Measurements from ENCODE around the gene SH3RF2. TPM values are rescaled to one million over a fixed set of nuclear protein-coding genes. Genes with fewer than 3 reads are reported as not detected.

SH3RF2 gene
- total RNA-seq, 2 experiments from 2014 or later, result 0.38 to 0.48 TPM

GRCh38 chr5:145979270-145980223, 43.2 kb downstream of the SH3RF2 start:
- H3K9me3 Mint-ChIP-seq, result no peaks in the 10 kb centered on the region
- no peak for DNase-seq
- H3K4me3 Mint-ChIP-seq, result no peak overlapping the region
- ChIA-PET CTCF (no interaction called here), POLR2A (no interaction called here)
- no peaks in the 10 kb centered on the region for H3K36me3 Mint-ChIP-seq (ENCODE audit: low read depth)
- H3K27me3 Mint-ChIP-seq, result peaks cover 8% of the 10 kb centered on the region
- H3K4me1 Mint-ChIP-seq, result peaks cover 4% of the 10 kb centered on the region
- no peak overlapping the region for H3K27ac Mint-ChIP-seq

- Mint-ChIP-seq H3K27ac (no peak overlapping the region), H3K4me3 (no peak overlapping the region), H3K4me1 (peaks cover 4% of the 10 kb centered on the region), H3K27me3 (peaks cover 8% of the 10 kb centered on the region), H3K36me3 (ENCODE audit: low read depth) (no peaks in the 10 kb centered on the region), H3K9me3 (no peaks in the 10 kb centered on the region)
- no peak for DNase-seq
- ChIA-PET POLR2A (no interaction called here), CTCF (no interaction called here)
Measured at GRCh38 chr5:145980259-145980658, 43.9 kb downstream of the SH3RF2 start.

- Mint-ChIP-seq H3K9me3 (no peaks in the 10 kb centered on the region), H3K27me3 (peaks cover 9% of the 10 kb centered on the region), H3K36me3 (ENCODE audit: low read depth) (no peaks in the 10 kb centered on the region), H3K4me3 (no peak overlapping the region), H3K27ac (no peak overlapping the region), H3K4me1 (peaks cover 4% of the 10 kb centered on the region)
- no peak for DNase-seq
- POLR2A ChIA-PET, result no interaction called here
- CTCF ChIA-PET, result interaction anchor here (0.6 to 0.7 kb wide), 2 partner anchors 77 to 1522 kb away, joined by 3 read pairs; no protein-coding TSS in a partner anchor
Measured at GRCh38 chr5:145980718-145981117, 44.3 kb downstream of the SH3RF2 start.

- ChIA-PET CTCF (interaction anchor here (0.7 kb wide), 1 partner anchor 78 kb away, joined by 3 read pairs; no protein-coding TSS in a partner anchor), POLR2A (no interaction called here)
- DNase-seq, result no peak
- Mint-ChIP-seq H3K27me3 (peaks cover 11% of the 10 kb centered on the region), H3K36me3 (ENCODE audit: low read depth) (no peaks in the 10 kb centered on the region), H3K4me3 (no peak overlapping the region), H3K27ac (no peak overlapping the region), H3K4me1 (no peaks in the 10 kb centered on the region), H3K9me3 (no peaks in the 10 kb centered on the region)
Measured at GRCh38 chr5:145981589-145982571, 45.5 kb downstream of the SH3RF2 start.

- Mint-ChIP-seq H3K27me3 (peaks cover 12% of the 10 kb centered on the region), H3K4me3 (no peak overlapping the region), H3K9me3 (no peaks in the 10 kb centered on the region), H3K36me3 (ENCODE audit: low read depth) (no peaks in the 10 kb centered on the region), H3K4me1 (no peaks in the 10 kb centered on the region), H3K27ac (no peak overlapping the region)
- no peak for DNase-seq
- ChIA-PET POLR2A (no interaction called here), CTCF (no interaction called here)
Measured at GRCh38 chr5:145982572-145983318, 46.4 kb downstream of the SH3RF2 start.

GRCh38 chr5:145983446-145983845, 47.1 kb downstream of the SH3RF2 start:
- Mint-ChIP-seq H3K36me3 (ENCODE audit: low read depth) (no peaks in the 10 kb centered on the region), H3K27me3 (peaks cover 12% of the 10 kb centered on the region), H3K27ac (no peak overlapping the region), H3K4me1 (no peaks in the 10 kb centered on the region), H3K9me3 (no peaks in the 10 kb centered on the region), H3K4me3 (no peak overlapping the region)
- CTCF ChIA-PET, result no interaction called here
- POLR2A ChIA-PET, result no interaction called here
- no peak for DNase-seq

- H3K27ac Mint-ChIP-seq, result no peak overlapping the region
- CTCF ChIA-PET, result no interaction called here
- H3K4me3 Mint-ChIP-seq, result no peak overlapping the region
- no peak for DNase-seq
- no peaks in the 10 kb centered on the region for H3K36me3 Mint-ChIP-seq (ENCODE audit: low read depth)
- H3K9me3 Mint-ChIP-seq, result no peaks in the 10 kb centered on the region
- H3K27me3 Mint-ChIP-seq, result peaks cover 16% of the 10 kb centered on the region
- no peaks in the 10 kb centered on the region for H3K4me1 Mint-ChIP-seq
- POLR2A ChIA-PET, result no interaction called here
Measured at GRCh38 chr5:145984072-145984471, 47.7 kb downstream of the SH3RF2 start.

GRCh38 chr5:145987856-145988255, 51.5 kb downstream of the SH3RF2 start:
- no peak for DNase-seq
- POLR2A ChIA-PET, result no interaction called here
- CTCF ChIA-PET, result no interaction called here
- H3K9me3 Mint-ChIP-seq, result no peaks in the 10 kb centered on the region
- peaks cover 14% of the 10 kb centered on the region for H3K27me3 Mint-ChIP-seq
- no peak overlapping the region for H3K27ac Mint-ChIP-seq
- no peaks in the 10 kb centered on the region for H3K36me3 Mint-ChIP-seq (ENCODE audit: low read depth)
- no peaks in the 10 kb centered on the region for H3K4me1 Mint-ChIP-seq
- no peak overlapping the region for H3K4me3 Mint-ChIP-seq

GRCh38 chr5:145988993-145989392, 52.6 kb downstream of the SH3RF2 start:
- Mint-ChIP-seq H3K9me3 (peaks cover 3% of the 10 kb centered on the region), H3K4me3 (no peak overlapping the region), H3K36me3 (ENCODE audit: low read depth) (no peaks in the 10 kb centered on the region), H3K27ac (no peak overlapping the region), H3K27me3 (peaks cover 13% of the 10 kb centered on the region), H3K4me1 (no peaks in the 10 kb centered on the region)
- ChIA-PET POLR2A (no interaction called here), CTCF (no interaction called here)
- no peak for DNase-seq

GRCh38 chr5:145989428-145989827, 53.0 kb downstream of the SH3RF2 start:
- peaks cover 11% of the 10 kb centered on the region for H3K27me3 Mint-ChIP-seq
- peaks cover 6% of the 10 kb centered on the region for H3K9me3 Mint-ChIP-seq
- no peak overlapping the region for H3K27ac Mint-ChIP-seq
- no peak overlapping the region for H3K4me3 Mint-ChIP-seq
- H3K4me1 Mint-ChIP-seq, result no peaks in the 10 kb centered on the region
- POLR2A ChIA-PET, result no interaction called here
- CTCF ChIA-PET, result no interaction called here
- DNase-seq, result no peak
- H3K36me3 Mint-ChIP-seq (ENCODE audit: low read depth), result no peaks in the 10 kb centered on the region

- ChIA-PET CTCF (interaction anchor here (0.6 kb wide), 1 partner anchor 148 kb away, joined by 3 read pairs; no protein-coding TSS in a partner anchor), POLR2A (no interaction called here)
- Mint-ChIP-seq H3K4me3 (no peak overlapping the region), H3K4me1 (no peaks in the 10 kb centered on the region), H3K36me3 (ENCODE audit: low read depth) (no peaks in the 10 kb centered on the region), H3K27me3 (peaks cover 11% of the 10 kb centered on the region), H3K27ac (no peak overlapping the region), H3K9me3 (peaks cover 6% of the 10 kb centered on the region)
- DNase-seq, result no peak
Measured at GRCh38 chr5:145990170-145990569, 53.8 kb downstream of the SH3RF2 start.

- H3K27me3 Mint-ChIP-seq, result peaks cover 10% of the 10 kb centered on the region
- DNase-seq, result no peak
- H3K27ac Mint-ChIP-seq, result no peak overlapping the region
- peaks cover 6% of the 10 kb centered on the region for H3K9me3 Mint-ChIP-seq
- CTCF ChIA-PET, result no interaction called here
- no peak overlapping the region for H3K4me3 Mint-ChIP-seq
- POLR2A ChIA-PET, result no interaction called here
- H3K4me1 Mint-ChIP-seq, result no peaks in the 10 kb centered on the region
- H3K36me3 Mint-ChIP-seq (ENCODE audit: low read depth), result no peaks in the 10 kb centered on the region
Measured at GRCh38 chr5:145991044-145991575, 54.7 kb downstream of the SH3RF2 start.

Measured in activated CD4-positive, alpha-beta memory T cell treated with anti-CD3 and anti-CD28 coated beads, Interleukin-2, amount 10 ng/mL, durations not matched to agents 7 days and 5 days (primary cell).